ENCODE data around the gene NAPEPLD. TPM values are rescaled to one million over a fixed set of nuclear protein-coding genes. Genes with fewer than 3 reads are reported as not detected.

The NAPEPLD gene
- total RNA-seq, 1 experiment from 2014 or later: 14.8 TPM

DNA sequence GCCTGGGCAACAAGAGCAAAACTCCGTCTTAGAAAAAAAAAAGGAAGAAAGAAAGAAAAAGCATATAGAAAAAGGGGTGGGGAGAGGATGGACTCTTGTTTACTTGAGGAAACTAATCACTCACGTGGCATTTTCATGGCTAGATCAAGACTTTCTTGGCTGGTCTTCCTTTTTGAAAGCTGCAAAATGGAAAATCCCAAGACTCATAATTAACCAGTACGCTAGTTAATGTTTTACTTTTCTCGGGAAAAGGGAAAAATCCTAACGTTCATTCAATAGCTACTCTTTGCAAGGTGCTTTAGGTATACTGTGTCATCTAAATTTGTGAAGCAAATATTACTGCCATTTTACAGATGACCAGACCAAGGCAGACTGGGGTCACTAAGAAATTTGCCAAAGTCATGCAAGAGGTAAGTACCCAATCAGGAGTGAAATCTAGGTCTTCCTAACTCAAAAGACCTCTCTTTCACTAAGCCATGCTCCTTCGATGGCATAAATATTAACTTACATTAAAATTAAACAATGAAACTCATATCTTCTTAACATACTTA is 24.4 kb downstream of the NAPEPLD start:
- CTCF ChIA-PET: no interaction called here
- H3K4me3 ChIP-seq (ENCODE audit: low read depth, low read length, poor library complexity, severe bottlenecking): no peak overlapping the region
- H3K27ac ChIP-seq (ENCODE audit: low read depth, low read length, poor library complexity, severe bottlenecking): no peak overlapping the region
- POLR2A ChIA-PET (ENCODE audit: low non-redundant PET): no interaction called here
- BruUV-seq (replicated peaks): no TSS peak
- H3K27me3 ChIP-seq (replicated peaks; ENCODE audit: insufficient read depth, low read depth, low read length, poor library complexity): no peaks in the 10 kb centered on the region
- H3K9me3 ChIP-seq (ENCODE audit: low read depth, low read length, poor library complexity, severe bottlenecking): no peaks in the 10 kb centered on the region
- TF ChIP-seq, protein P1, sequence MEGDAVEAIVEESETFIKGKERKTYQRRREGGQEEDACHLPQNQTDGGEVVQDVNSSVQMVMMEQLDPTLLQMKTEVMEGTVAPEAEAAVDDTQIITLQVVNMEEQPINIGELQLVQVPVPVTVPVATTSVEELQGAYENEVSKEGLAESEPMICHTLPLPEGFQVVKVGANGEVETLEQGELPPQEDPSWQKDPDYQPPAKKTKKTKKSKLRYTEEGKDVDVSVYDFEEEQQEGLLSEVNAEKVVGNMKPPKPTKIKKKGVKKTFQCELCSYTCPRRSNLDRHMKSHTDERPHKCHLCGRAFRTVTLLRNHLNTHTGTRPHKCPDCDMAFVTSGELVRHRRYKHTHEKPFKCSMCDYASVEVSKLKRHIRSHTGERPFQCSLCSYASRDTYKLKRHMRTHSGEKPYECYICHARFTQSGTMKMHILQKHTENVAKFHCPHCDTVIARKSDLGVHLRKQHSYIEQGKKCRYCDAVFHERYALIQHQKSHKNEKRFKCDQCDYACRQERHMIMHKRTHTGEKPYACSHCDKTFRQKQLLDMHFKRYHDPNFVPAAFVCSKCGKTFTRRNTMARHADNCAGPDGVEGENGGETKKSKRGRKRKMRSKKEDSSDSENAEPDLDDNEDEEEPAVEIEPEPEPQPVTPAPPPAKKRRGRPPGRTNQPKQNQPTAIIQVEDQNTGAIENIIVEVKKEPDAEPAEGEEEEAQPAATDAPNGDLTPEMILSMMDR (conservative IDR thresholded peaks at IDR 0.05; ENCODE audit: low read depth, low read length): no peak
- no peak for TF ChIP-seq EZH2 (IDR thresholded peaks at IDR 0.05; ENCODE audit: borderline replicate concordance, low read depth, low read length, poor library complexity, severe bottlenecking)
- peaks cover 8% of the 10 kb centered on the region for H3K36me3 ChIP-seq (ENCODE audit: insufficient read depth, low read length, poor library complexity, severe bottlenecking)
- no peak for DNase-seq (ENCODE audit: low spot score)
- intact Hi-C loops (cut with micrococcal nuclease; ENCODE audit: unreplicated experiment): no loop called here
- H3K4me1 ChIP-seq (ENCODE audit: insufficient read depth, low read length, poor library complexity, severe bottlenecking): no peaks in the 10 kb centered on the region

DNA sequence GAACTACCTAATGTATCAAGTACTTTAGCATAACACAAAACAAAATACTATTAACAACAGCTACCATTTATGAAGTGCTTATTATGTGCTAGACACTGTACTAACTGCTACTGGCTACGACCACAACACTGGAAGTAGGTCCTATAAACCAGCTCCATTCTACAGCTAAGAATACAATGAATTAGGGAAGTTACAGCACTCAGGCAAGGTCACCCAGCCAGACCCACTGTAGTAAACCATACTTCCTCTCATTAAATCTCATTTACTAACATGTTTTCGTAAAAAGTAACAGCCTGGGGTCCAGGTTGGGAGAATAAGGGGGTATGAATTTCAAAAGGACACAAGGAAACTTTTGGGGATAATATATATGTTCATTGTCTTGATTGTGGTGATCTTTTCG is 25.4 kb downstream of the NAPEPLD start:
- TF ChIP-seq, protein P1 (conservative IDR thresholded peaks at IDR 0.05; ENCODE audit: low read depth, low read length): no peak
- no peak for TF ChIP-seq EZH2 (IDR thresholded peaks at IDR 0.05; ENCODE audit: borderline replicate concordance, low read depth, low read length, poor library complexity, severe bottlenecking)
- DNase-seq (ENCODE audit: low spot score): no peak
- intact Hi-C loops (cut with micrococcal nuclease; ENCODE audit: unreplicated experiment): no loop called here
- no peak overlapping the region for H3K4me3 ChIP-seq (ENCODE audit: low read depth, low read length, poor library complexity, severe bottlenecking)
- BruUV-seq (replicated peaks): no TSS peak
- no peak overlapping the region for H3K27ac ChIP-seq (ENCODE audit: low read depth, low read length, poor library complexity, severe bottlenecking)
- H3K36me3 ChIP-seq (ENCODE audit: insufficient read depth, low read length, poor library complexity, severe bottlenecking): peaks cover 10% of the 10 kb centered on the region
- no peaks in the 10 kb centered on the region for H3K9me3 ChIP-seq (ENCODE audit: low read depth, low read length, poor library complexity, severe bottlenecking)
- no peaks in the 10 kb centered on the region for H3K27me3 ChIP-seq (replicated peaks; ENCODE audit: insufficient read depth, low read depth, low read length, poor library complexity)
- ChIA-PET POLR2A (ENCODE audit: low non-redundant PET) (no interaction called here), CTCF (no interaction called here)
- no peaks in the 10 kb centered on the region for H3K4me1 ChIP-seq (ENCODE audit: insufficient read depth, low read length, poor library complexity, severe bottlenecking)

DNA sequence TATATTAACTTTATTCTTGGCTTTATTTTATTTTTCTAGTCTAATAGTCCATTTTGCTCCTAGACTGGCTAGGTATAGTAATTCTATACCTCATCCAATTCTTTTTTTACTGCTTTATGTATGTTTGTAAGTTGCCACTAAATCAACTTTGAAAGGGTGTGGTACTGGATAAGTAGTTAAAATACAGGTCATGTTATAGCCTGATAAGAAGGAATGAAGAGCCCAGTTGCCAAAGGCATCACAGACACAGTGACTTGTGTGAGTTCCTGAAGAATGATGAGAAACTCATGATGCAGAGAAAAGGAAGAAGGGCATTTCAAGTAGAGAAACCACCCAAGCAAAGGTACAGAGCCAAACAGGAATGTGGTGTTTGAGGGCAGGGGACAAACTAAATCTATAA is 27.3 kb downstream of the NAPEPLD start:
- TF ChIP-seq EZH2 (IDR thresholded peaks at IDR 0.05; ENCODE audit: borderline replicate concordance, low read depth, low read length, poor library complexity, severe bottlenecking): no peak
- TF ChIP-seq, protein P1 (conservative IDR thresholded peaks at IDR 0.05; ENCODE audit: low read depth, low read length): no peak
- CTCF ChIA-PET: no interaction called here
- POLR2A ChIA-PET (ENCODE audit: low non-redundant PET): interaction anchor here (0.6 kb wide), 1 partner anchor 214 kb away, joined by 3 read pairs; no protein-coding TSS in a partner anchor
- no TSS peak for BruUV-seq (replicated peaks)
- no peaks in the 10 kb centered on the region for H3K4me1 ChIP-seq (ENCODE audit: insufficient read depth, low read length, poor library complexity, severe bottlenecking)
- H3K9me3 ChIP-seq (ENCODE audit: low read depth, low read length, poor library complexity, severe bottlenecking): no peaks in the 10 kb centered on the region
- H3K36me3 ChIP-seq (ENCODE audit: insufficient read depth, low read length, poor library complexity, severe bottlenecking): peaks cover 10% of the 10 kb centered on the region
- intact Hi-C loops (cut with micrococcal nuclease; ENCODE audit: unreplicated experiment): no loop called here
- H3K27me3 ChIP-seq (replicated peaks; ENCODE audit: insufficient read depth, low read depth, low read length, poor library complexity): no peaks in the 10 kb centered on the region
- no peak overlapping the region for H3K27ac ChIP-seq (ENCODE audit: low read depth, low read length, poor library complexity, severe bottlenecking)
- DNase-seq (ENCODE audit: low spot score): no peak
- H3K4me3 ChIP-seq (ENCODE audit: low read depth, low read length, poor library complexity, severe bottlenecking): no peak overlapping the region
